ENCODE data around the gene UMODL1.

DNA sequence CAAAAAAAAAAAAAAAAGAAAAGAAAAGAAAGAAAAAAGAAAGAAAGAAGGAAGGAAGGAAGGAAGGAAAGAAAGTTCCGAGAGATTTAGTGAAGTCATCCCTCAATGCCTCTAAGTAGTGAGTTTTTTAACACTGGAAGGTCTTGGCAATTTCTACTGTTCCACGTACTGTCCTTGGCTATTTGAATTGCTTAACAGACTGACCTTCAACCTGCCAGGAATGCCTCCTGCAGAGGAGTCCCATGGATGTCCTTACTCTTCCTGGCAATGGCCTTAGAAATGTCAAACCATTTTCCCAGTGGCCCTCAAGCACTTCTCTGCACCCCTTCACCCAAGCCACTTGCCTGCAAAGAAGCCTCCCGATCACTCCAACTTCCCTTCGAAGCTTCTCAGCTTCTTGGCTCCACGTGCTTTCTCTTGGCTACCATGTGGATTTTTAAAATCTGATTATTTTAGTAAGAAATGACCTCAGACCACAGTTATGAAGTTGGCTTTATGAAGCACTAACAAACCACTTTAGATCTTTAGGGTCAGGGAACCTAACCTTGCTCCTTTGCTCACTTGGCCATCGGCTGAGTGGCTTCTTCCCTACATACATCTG lies 104.1 kb downstream of the UMODL1 start:
- TF ChIP-seq, protein P1, sequence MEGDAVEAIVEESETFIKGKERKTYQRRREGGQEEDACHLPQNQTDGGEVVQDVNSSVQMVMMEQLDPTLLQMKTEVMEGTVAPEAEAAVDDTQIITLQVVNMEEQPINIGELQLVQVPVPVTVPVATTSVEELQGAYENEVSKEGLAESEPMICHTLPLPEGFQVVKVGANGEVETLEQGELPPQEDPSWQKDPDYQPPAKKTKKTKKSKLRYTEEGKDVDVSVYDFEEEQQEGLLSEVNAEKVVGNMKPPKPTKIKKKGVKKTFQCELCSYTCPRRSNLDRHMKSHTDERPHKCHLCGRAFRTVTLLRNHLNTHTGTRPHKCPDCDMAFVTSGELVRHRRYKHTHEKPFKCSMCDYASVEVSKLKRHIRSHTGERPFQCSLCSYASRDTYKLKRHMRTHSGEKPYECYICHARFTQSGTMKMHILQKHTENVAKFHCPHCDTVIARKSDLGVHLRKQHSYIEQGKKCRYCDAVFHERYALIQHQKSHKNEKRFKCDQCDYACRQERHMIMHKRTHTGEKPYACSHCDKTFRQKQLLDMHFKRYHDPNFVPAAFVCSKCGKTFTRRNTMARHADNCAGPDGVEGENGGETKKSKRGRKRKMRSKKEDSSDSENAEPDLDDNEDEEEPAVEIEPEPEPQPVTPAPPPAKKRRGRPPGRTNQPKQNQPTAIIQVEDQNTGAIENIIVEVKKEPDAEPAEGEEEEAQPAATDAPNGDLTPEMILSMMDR (conservative IDR thresholded peaks at IDR 0.05; ENCODE audit: low read length), result no peak
- no peak for TF ChIP-seq EZH2phosphoT487 (IDR thresholded peaks at IDR 0.05; ENCODE audit: borderline replicate concordance, low read depth, low read length)

Data from OCI-LY7 (cell line).